Natural killer cell treated with Interleukin-12 subunit alpha and Interleukin-12 subunit beta and Interleukin-15 and Interleukin-18, amount 100 ng/mL, for 72 hours (primary cell): ENCODE data around the gene CUL5. TPM values are rescaled to one million over a fixed set of nuclear protein-coding genes. Genes with fewer than 3 reads are reported as not detected.

Source experiments
- ATAC-seq, 2 donors: fragments of 150-1000 bp; cut with Tn5 transposase in 1 of 2; sonication (Bioruptor Pico), chemical (Tn5 transposase) in 1 of 2; 2 replicates each; pipeline ENCODE4 v1.10.0; 2021
- DNase-seq: peaks from one replicate; pipeline ENCODE4 v3.0.0; 2022; ENCODE audit warnings: low spot score
- H3K27ac Mint-ChIP-seq, 2 donors: 1 replicate in 1 of 2; 2 replicates in 1 of 2; pipeline ENCODE4 v1.8.0; 2022; ENCODE audit warnings: mixed read lengths in 2 of 2, mild to moderate bottlenecking in 1 of 2, moderate library complexity in 1 of 2
- H3K27me3 Mint-ChIP-seq, 2 donors: 1 replicate in 1 of 2; 2 replicates in 1 of 2; pipeline ENCODE4 v1.8.0; 2022; ENCODE audit warnings: mixed read lengths in 2 of 2
- H3K36me3 Mint-ChIP-seq: one replicate; pipeline ENCODE4 v1.8.0; 2022; ENCODE audit warnings: mixed read lengths
- H3K4me1 Mint-ChIP-seq, 2 donors: 1 replicate in 1 of 2; 2 replicates in 1 of 2; pipeline ENCODE4 v1.8.0; 2022; ENCODE audit warnings: low read depth in 2 of 2, mixed read lengths in 2 of 2, mild to moderate bottlenecking in 1 of 2
- H3K4me3 Mint-ChIP-seq: one replicate; pipeline ENCODE4 v1.8.0; 2022; ENCODE audit warnings: mixed read lengths
- H3K9me3 Mint-ChIP-seq: 2 replicates; pipeline ENCODE4 v1.8.0; 2022; ENCODE audit warnings: mixed read lengths
- total RNA-seq, 2 donors: library from RNA; stranded (reverse); gene quantifications; one replicate each; pipeline ENCODE4 v1.2.3, GENCODE V29; 2022

CUL5 gene
- total RNA-seq, 2 donors from 2014 or later: 29.9 to 51.9 TPM

DNA sequence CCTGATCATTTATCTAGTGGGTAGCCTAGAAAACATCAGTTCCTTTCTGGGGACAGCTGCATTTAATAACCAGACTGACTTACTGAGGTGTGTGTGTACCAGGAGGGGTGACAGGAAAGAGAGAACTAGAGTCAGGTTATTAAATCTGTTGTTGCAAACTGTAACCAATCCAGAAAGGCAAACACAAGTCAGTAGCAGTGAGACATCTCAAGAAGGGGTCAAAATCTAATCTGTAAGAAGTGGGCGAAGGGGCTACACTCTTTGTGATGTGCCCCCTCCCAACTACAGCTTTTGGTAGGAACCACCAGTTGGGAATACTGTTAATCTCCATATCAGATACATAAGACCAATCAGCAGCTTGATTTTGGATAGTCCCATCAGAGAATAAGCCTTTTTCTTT is 26.3 kb downstream of the CUL5 start:
- H3K9me3 Mint-ChIP-seq: peaks cover 5% of the 10 kb centered on the region
- no peak overlapping the region for H3K27ac Mint-ChIP-seq
- no peaks in the 10 kb centered on the region for H3K27me3 Mint-ChIP-seq
- DNase-seq (no peak), ATAC-seq (no peak)
- peaks cover 6% of the 10 kb centered on the region for H3K36me3 Mint-ChIP-seq
- no peak overlapping the region for H3K4me3 Mint-ChIP-seq
- H3K4me1 Mint-ChIP-seq: peaks cover 8 to 23% of the 10 kb centered on the region in 2 donors

DNA sequence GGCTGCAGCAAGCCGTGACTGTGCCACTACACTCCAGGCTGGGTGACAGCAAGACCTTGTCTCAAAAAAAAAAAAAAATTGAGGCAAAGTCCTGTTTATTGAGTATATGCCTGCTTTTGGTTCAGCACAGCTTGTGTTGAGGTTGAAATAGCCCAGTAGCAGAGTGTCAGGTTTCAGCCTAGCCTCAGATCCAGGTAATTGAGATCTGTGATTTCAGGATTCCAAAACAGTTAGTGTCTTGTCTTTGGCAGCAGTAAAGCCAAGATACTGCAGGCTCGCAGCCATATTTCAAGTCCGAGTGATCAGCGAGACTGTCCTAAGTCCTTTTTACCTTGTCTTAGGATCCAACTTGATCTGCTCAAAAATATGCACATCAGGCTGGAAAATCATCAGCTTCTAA is 27.0 kb downstream of the CUL5 start:
- no peak overlapping the region for H3K4me3 Mint-ChIP-seq

DNA sequence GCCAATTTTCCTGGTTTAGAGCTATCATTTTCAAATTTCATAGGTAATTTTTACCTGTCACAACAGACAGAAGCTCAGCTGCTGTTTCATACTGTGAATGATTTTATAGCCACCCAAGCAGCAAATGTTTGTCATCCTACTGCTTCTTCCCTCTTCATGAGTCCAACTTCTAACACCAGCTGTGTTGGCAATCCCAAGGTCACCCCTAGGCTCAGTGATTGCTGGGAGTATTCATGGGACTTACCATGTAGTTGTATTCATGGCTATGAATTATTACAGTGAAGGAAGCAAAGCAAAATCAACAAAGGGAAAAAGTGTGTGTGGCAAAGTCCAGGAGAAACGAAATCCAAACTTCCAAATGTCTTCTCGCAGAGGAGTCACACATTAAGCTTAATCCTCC is 28.5 kb downstream of the CUL5 start:
- Mint-ChIP-seq H3K27ac (no peak overlapping the region), H3K4me1 (peaks cover 8 to 18% of the 10 kb centered on the region in 2 donors), H3K9me3 (no peaks in the 10 kb centered on the region), H3K36me3 (no peaks in the 10 kb centered on the region), H3K4me3 (no peak overlapping the region), H3K27me3 (no peaks in the 10 kb centered on the region)
- DNase-seq (no peak), ATAC-seq (no peak)

More for the DNA sequence above, 27.0 kb downstream of the CUL5 start:
- DNase-seq (no peak), ATAC-seq (no peak)
- Mint-ChIP-seq H3K9me3 (peaks cover 5% of the 10 kb centered on the region), H3K27me3 (no peaks in the 10 kb centered on the region), H3K27ac (no peak overlapping the region), H3K4me1 (peaks cover 8 to 23% of the 10 kb centered on the region in 2 donors), H3K36me3 (peaks cover 6% of the 10 kb centered on the region)

DNA sequence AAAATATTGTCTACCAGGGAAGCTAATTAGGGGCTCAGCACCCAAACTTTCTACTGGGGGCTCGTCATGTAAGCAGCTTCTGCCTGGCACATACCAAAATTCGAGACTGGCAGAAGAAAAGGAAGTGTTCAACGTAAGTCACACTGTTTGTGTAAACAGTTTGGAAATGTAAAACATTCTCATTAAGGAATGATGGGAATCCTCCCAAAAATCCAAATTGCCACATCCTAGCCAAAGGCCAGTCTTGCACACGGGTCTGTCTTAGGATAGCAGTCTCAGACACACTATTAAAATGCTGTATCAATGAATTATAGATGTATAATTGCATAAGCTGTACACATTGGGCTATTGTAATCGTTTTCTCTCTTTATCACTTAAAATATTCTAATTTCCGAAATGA is 28.9 kb downstream of the CUL5 start:
- Mint-ChIP-seq H3K27me3 (no peaks in the 10 kb centered on the region), H3K4me3 (no peak overlapping the region), H3K27ac (no peak overlapping the region), H3K4me1 (peaks cover 8 to 16% of the 10 kb centered on the region in 2 donors), H3K9me3 (no peaks in the 10 kb centered on the region), H3K36me3 (no peaks in the 10 kb centered on the region)
- no peak for DNase-seq
- no peak for ATAC-seq

DNA sequence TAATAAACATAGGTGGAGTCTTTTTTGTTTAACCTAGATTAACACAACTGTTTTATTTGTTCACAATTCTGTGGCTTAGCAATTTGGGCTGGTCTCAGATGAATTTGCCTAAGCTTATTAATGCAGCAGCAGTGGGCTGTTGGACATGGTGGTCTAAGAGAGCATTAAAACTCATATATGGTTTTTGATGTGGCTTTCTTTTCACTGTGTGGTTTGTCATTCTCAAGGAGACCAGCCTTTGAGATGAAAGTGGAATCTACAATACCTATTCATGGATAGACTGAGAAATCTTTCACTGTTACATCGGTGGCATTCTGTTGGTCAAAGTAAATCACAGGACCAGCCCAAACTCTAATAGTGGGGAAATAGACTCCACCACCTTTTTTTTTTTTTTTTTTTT is 39.6 kb downstream of the CUL5 start:
- Mint-ChIP-seq H3K36me3 (peaks cover 5% of the 10 kb centered on the region), H3K9me3 (no peaks in the 10 kb centered on the region), H3K27me3 (no peaks in the 10 kb centered on the region), H3K27ac (no peak overlapping the region), H3K4me3 (no peak overlapping the region), H3K4me1 (peaks cover 0 to 4% of the 10 kb centered on the region in 2 donors)
- ATAC-seq: no peak
- DNase-seq: no peak

DNA sequence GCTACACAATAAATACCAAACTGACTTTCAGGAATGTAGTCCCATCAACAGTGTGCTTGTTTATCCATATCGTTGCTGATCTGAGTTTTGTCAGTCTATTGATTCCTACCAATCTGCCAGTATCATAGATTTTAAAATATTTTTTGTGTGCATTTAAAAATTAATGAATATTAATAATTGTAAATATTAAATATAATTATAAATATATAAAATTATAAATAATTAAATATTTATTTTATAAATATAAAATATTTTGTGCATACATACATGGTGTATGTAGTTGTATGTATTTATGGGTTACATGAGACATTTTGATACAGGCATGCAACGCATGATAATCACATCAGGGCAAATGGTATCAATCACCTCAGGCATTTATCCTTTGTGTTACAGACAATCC is 53.6 kb downstream of the CUL5 start:
- DNase-seq (no peak), ATAC-seq (no peak)
- H3K27me3 Mint-ChIP-seq: no peaks in the 10 kb centered on the region
- no peak overlapping the region for H3K27ac Mint-ChIP-seq
- no peaks in the 10 kb centered on the region for H3K9me3 Mint-ChIP-seq
- H3K36me3 Mint-ChIP-seq: peaks cover 18% of the 10 kb centered on the region
- H3K4me3 Mint-ChIP-seq: no peak overlapping the region
- H3K4me1 Mint-ChIP-seq: no peaks in the 10 kb centered on the region

DNA sequence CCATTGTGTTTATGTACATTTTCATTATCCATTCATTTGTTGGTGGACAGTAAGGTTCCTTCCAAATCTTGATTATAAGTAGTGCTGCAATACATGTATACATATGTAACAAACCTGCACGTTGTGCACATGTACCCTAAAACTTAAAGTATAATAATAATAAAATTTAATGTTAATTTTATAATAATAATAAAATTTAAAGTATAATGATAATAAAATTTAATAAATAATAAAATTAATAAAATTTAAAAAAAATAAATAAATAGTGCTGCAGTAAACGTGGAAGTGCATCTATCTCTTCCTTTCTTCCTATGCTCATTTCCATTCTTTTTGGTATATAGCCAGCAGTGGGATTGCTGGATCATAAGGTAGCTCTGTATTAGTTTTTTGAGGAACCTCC is 54.7 kb downstream of the CUL5 start:
- no peaks in the 10 kb centered on the region for H3K9me3 Mint-ChIP-seq
- no peaks in the 10 kb centered on the region for H3K27me3 Mint-ChIP-seq
- peaks cover 18% of the 10 kb centered on the region for H3K36me3 Mint-ChIP-seq
- no peak overlapping the region for H3K27ac Mint-ChIP-seq
- no peak overlapping the region for H3K4me3 Mint-ChIP-seq
- DNase-seq (no peak), ATAC-seq (no peak)
- H3K4me1 Mint-ChIP-seq: no peaks in the 10 kb centered on the region

DNA sequence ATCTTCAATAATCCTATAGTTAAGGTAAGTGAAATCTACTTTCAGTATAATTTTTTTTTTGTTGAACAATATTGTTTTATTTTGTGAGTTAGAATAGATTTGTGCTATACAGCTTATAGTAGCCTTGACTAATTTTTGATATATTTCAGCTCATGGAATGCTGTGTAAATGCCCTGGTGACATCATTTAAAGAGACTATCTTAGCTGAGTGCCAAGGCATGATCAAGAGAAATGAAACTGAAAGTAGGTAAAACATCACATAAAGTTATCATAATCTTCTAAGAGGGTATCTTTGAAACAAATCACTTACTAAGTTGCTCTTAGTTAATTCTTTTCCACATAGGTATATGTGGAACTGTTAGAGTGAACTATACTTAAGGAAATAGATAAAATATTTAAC is 61.2 kb downstream of the CUL5 start:
- H3K9me3 Mint-ChIP-seq: no peaks in the 10 kb centered on the region
- H3K36me3 Mint-ChIP-seq: no peaks in the 10 kb centered on the region
- H3K27me3 Mint-ChIP-seq: no peaks in the 10 kb centered on the region
- peaks cover 5 to 15% of the 10 kb centered on the region in 2 donors for H3K4me1 Mint-ChIP-seq
- DNase-seq (no peak), ATAC-seq (peak; percentile 49 to 65)
- H3K27ac Mint-ChIP-seq: peak overlapping the region; percentile 66
- H3K4me3 Mint-ChIP-seq: peak overlapping the region; percentile 41

DNA sequence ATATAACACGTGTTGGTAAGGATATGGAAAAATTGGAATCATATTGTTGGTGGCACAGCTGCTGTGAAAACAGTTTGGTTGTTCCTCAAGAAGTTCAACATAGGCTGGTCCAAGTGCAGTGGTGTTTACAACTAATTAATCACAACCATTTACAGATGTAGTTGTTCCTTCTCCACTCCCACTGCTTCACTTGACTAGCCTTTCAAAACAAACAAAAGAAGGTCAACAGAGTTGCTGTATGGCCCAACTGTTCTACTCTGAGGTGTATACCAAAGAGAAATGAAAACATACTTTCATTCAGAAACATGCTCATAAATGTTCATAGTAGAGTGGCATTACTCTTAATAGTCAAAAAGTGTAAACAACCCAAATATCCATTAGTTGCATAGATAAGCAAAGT is 76.1 kb downstream of the CUL5 start:
- H3K4me3 Mint-ChIP-seq: no peak overlapping the region
- ATAC-seq: no peak
- no peaks in the 10 kb centered on the region for H3K9me3 Mint-ChIP-seq
- DNase-seq: no peak
- H3K36me3 Mint-ChIP-seq: peaks cover 24% of the 10 kb centered on the region
- no peak overlapping the region for H3K27ac Mint-ChIP-seq
- H3K27me3 Mint-ChIP-seq: no peaks in the 10 kb centered on the region
- H3K4me1 Mint-ChIP-seq: no peaks in the 10 kb centered on the region

DNA sequence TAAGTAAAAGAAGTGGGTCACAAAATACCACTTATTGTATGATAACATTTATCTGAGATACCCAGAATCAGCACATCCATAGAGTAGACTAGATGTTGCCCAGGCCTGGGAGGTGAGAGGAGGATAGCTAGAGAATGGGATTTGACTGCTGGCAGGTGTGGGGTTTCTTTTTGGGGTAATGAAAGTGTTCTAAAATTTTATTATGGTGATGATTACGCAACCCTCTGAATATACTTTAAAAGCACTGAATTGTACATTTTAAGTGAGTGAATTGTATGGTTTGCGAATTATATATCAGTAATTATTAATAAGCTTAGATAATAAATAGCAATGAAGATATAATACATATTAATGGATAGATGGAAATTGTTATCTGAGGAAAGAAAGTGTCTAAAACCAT is 77.0 kb downstream of the CUL5 start:
- DNase-seq: no peak
- Mint-ChIP-seq H3K27ac (no peak overlapping the region), H3K4me1 (no peaks in the 10 kb centered on the region), H3K27me3 (no peaks in the 10 kb centered on the region), H3K36me3 (peaks cover 21% of the 10 kb centered on the region), H3K4me3 (no peak overlapping the region), H3K9me3 (no peaks in the 10 kb centered on the region)
- ATAC-seq: no peak

DNA sequence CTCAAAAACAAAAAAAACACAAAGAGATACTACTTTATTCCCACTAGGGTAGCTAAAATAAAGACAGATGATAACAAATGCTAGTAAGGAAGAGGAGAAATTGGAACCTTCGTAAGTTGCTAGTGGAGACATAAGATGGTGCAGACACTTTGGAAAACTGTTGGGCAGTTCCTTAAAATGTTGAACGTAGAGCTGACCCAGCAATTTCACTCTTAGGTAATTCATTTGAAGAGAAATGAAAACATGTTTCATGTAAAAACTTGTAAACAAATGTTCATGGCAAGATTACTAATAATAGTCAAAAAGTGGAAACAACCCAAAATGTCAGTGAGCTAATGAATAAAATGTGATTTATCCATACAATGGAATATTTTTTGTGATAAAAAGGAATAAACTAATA is 83.4 kb downstream of the CUL5 start:
- Mint-ChIP-seq H3K27me3 (no peaks in the 10 kb centered on the region), H3K27ac (peak overlapping the region in 1 of 2 donors; percentile 34), H3K4me1 (peaks cover 0 to 3% of the 10 kb centered on the region in 2 donors), H3K4me3 (no peak overlapping the region), H3K9me3 (no peaks in the 10 kb centered on the region), H3K36me3 (peaks cover 7% of the 10 kb centered on the region)
- DNase-seq (no peak), ATAC-seq (no peak)

DNA sequence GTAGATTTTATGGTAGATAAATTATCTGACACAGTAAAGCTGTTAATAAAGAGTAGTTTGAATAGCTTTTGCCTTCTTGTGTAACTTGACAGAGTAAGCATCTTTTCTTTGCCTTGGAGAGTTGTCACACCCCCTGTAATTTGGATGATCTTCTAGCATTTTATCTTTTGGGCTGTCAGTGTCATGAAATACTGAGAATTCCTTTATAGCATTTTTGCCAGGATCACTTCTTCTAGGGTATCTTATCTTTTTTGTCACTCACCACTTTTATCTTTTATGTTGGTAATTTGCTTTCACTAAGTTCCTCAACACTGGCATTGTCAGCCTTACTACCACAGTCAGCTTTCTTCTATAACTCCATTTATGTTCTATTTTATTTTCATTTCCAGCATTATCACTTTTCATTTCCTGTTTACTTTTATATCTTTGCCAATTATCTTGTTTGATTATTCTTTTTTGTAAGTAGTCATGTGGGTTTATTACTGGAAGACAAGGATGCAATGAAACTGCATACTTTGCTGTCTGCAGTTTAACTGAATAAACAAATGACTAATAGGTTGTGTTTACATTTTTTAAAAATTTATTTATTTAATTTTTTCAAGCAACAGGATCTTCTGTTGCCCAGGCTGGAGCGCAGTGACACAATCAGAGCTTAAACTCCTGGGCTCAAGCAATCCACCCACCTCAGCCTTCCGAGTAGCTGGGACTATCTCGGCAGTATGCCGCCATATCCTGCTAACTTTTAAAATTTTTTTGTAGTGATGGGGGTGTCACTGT is 84.6 kb downstream of the CUL5 start:
- no peak overlapping the region for H3K27ac Mint-ChIP-seq
- no peak overlapping the region for H3K4me3 Mint-ChIP-seq
- DNase-seq: no peak
- peaks cover 0 to 3% of the 10 kb centered on the region in 2 donors for H3K4me1 Mint-ChIP-seq
- no peak for ATAC-seq
- H3K27me3 Mint-ChIP-seq: no peaks in the 10 kb centered on the region
- H3K36me3 Mint-ChIP-seq: peaks cover 12% of the 10 kb centered on the region
- no peaks in the 10 kb centered on the region for H3K9me3 Mint-ChIP-seq

DNA sequence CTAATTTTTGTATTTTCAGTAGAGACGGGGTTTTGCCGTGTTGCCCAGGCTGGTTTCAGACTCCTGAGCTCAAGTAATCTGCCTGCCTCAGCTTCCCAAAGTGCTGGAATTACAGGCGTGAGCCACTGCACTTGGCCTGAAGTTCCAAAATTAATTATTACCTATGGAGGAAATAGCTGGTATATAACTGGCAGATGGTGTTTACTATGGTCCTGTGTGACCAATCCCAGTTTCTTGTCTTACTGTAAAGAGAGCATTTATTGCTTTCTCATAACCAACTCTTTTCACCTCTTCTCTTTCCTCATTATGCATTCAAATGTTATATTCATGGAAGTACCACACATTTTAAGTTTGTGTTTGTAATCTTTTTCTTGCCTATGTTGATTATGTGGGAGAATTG is 88.5 kb downstream of the CUL5 start:
- DNase-seq: no peak
- Mint-ChIP-seq H3K27ac (no peak overlapping the region), H3K4me1 (no peaks in the 10 kb centered on the region), H3K4me3 (no peak overlapping the region), H3K36me3 (peaks cover 6% of the 10 kb centered on the region), H3K27me3 (no peaks in the 10 kb centered on the region), H3K9me3 (no peaks in the 10 kb centered on the region)
- ATAC-seq: no peak

DNA sequence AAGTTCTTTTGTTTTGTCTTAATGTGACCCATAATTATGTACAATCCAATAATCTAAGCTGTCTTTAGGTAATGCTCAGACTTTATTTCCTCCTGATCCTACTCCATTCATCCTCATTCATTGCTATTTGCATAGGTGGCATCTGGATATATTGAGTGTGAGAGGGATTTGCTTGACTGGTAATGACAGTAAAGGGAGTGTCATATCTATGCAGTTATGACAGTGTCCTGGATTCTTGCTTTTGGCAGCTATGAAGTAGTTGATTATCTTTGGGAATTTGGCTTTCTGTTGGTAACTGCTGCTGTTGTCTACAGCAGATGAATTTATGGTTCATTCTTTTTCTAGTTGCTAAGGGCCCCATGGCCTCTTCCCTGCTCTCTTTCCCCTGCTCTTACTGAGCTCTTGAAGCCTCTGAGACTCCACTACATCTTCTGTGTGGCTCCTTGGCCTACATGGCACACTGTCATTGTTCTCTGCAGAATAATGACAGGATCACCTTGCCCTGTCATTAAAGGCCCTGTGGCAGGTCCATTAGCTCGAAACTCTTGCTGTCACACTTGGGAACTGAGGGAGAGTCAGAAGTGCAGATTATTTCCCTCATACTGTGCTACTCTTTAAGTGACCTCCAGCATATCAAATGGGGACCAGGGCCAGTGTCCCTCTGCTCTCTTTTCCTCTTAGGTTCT is 92.5 kb downstream of the CUL5 start:
- ATAC-seq (no peak), DNase-seq (no peak)
- peaks cover 6% of the 10 kb centered on the region for H3K36me3 Mint-ChIP-seq
- no peaks in the 10 kb centered on the region for H3K4me1 Mint-ChIP-seq
- no peak overlapping the region for H3K27ac Mint-ChIP-seq
- H3K27me3 Mint-ChIP-seq: no peaks in the 10 kb centered on the region
- no peak overlapping the region for H3K4me3 Mint-ChIP-seq
- H3K9me3 Mint-ChIP-seq: no peaks in the 10 kb centered on the region
